Measurements from ENCODE around the gene MCTP1. TPM values are rescaled to one million over a fixed set of nuclear protein-coding genes. Genes with fewer than 3 reads are reported as not detected.

MCTP1 gene
- total RNA-seq, 1 donor from 2014 or later = 3.4 TPM

GRCh38 chr5:94857111-94857510 lies 427.8 kb downstream of the MCTP1 start:
- Mint-ChIP-seq H3K4me1 (ENCODE audit: low read depth) (no peaks in the 10 kb centered on the region), H3K4me3 (ENCODE audit: unreplicated experiment) (no peak overlapping the region), H3K36me3 (ENCODE audit: low read depth) (no peaks in the 10 kb centered on the region), H3K9me3 (ENCODE audit: low read depth) (no peaks in the 10 kb centered on the region), H3K27me3 (ENCODE audit: low read depth) (no peaks in the 10 kb centered on the region), H3K27ac (ENCODE audit: unreplicated experiment) (no peak overlapping the region)
- TF ChIP-seq, protein P1, sequence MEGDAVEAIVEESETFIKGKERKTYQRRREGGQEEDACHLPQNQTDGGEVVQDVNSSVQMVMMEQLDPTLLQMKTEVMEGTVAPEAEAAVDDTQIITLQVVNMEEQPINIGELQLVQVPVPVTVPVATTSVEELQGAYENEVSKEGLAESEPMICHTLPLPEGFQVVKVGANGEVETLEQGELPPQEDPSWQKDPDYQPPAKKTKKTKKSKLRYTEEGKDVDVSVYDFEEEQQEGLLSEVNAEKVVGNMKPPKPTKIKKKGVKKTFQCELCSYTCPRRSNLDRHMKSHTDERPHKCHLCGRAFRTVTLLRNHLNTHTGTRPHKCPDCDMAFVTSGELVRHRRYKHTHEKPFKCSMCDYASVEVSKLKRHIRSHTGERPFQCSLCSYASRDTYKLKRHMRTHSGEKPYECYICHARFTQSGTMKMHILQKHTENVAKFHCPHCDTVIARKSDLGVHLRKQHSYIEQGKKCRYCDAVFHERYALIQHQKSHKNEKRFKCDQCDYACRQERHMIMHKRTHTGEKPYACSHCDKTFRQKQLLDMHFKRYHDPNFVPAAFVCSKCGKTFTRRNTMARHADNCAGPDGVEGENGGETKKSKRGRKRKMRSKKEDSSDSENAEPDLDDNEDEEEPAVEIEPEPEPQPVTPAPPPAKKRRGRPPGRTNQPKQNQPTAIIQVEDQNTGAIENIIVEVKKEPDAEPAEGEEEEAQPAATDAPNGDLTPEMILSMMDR (IDR thresholded peaks at IDR 0.05) = no peak
- DNase-seq (ENCODE audit: low spot score) = no peak

DNA sequence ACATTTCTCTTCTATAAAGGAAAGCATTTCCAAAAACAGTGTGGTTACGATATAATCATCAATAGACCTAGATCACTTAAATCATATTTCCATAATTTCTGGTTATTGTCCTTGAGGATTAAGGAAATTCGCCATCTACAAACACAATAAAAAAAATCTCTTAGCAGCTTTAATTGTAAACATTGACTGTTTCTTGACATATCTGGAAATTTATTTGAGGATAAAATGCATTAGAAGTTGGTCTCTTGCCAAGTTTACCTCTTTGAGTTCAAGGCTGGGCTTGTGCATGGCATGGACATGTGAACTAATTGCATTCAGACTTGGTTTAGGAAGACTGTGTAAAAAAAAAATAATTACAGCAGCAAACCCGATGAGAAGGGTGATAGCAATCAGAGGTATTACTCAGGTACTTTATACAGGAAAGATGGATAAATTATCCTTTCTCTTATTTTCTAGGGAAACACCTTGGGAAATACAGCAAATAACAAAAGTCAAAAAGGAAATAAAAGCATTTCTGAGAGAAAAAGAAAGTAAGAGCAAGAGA lies 428.6 kb downstream of the MCTP1 start:
- Mint-ChIP-seq H3K4me3 (ENCODE audit: unreplicated experiment) (no peak overlapping the region), H3K27ac (ENCODE audit: unreplicated experiment) (no peak overlapping the region), H3K36me3 (ENCODE audit: low read depth) (no peaks in the 10 kb centered on the region), H3K27me3 (ENCODE audit: low read depth) (peaks cover under 1% of the 10 kb centered on the region), H3K9me3 (ENCODE audit: low read depth) (no peaks in the 10 kb centered on the region), H3K4me1 (ENCODE audit: low read depth) (no peaks in the 10 kb centered on the region)
- no peak for DNase-seq (ENCODE audit: low spot score)
- TF ChIP-seq, protein P1 (IDR thresholded peaks at IDR 0.05) = no peak

DNA sequence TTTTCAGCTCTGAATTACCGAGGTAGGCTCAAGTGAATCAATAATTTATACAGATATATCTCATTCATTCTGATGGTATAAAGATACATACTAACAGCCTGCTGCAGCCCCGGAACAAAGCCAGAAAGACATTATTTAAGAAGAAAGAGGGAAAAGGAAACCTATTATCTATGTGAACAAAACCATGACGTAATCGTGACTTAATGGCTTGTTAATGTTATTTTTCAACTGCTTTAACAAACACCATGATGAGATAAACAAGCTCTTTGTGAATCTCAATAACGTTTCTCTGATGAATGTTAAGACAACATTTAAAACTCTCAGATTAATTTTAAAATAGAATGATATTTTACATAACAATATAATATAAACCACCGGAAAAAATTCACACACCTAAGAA lies 429.4 kb downstream of the MCTP1 start:
- no peaks in the 10 kb centered on the region for H3K36me3 Mint-ChIP-seq (ENCODE audit: low read depth)
- no peak overlapping the region for H3K4me3 Mint-ChIP-seq (ENCODE audit: unreplicated experiment)
- no peak overlapping the region for H3K27ac Mint-ChIP-seq (ENCODE audit: unreplicated experiment)
- TF ChIP-seq, protein P1 (IDR thresholded peaks at IDR 0.05) = no peak
- peaks cover 3% of the 10 kb centered on the region for H3K27me3 Mint-ChIP-seq (ENCODE audit: low read depth)
- no peak for DNase-seq (ENCODE audit: low spot score)
- H3K9me3 Mint-ChIP-seq (ENCODE audit: low read depth) = no peaks in the 10 kb centered on the region
- H3K4me1 Mint-ChIP-seq (ENCODE audit: low read depth) = no peaks in the 10 kb centered on the region

DNA sequence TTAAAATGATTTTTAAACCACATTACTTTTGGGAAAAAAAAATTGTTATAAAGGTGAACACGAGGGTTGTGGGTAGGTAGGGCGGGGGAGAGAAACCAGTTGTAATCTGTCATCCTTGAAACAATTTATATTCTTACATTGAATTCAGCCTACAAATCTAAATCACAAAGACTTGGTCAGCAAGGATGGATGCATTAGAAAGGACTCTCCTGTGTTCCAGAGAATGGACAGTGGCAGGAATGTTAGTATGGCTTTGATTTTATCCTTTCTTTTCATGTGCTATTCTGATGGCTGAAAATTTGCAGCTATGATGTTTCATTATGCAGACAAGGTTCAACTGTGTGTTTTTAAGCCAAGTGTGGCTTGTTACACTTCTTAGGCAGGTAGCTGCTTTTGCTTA lies 431.8 kb downstream of the MCTP1 start:
- no peak for DNase-seq (ENCODE audit: low spot score)
- Mint-ChIP-seq H3K36me3 (ENCODE audit: low read depth) (no peaks in the 10 kb centered on the region), H3K27ac (ENCODE audit: unreplicated experiment) (no peak overlapping the region), H3K27me3 (ENCODE audit: low read depth) (peaks cover 4% of the 10 kb centered on the region), H3K4me1 (ENCODE audit: low read depth) (peaks cover 3% of the 10 kb centered on the region), H3K9me3 (ENCODE audit: low read depth) (no peaks in the 10 kb centered on the region), H3K4me3 (ENCODE audit: unreplicated experiment) (no peak overlapping the region)
- TF ChIP-seq, protein P1 (IDR thresholded peaks at IDR 0.05) = no peak

DNA sequence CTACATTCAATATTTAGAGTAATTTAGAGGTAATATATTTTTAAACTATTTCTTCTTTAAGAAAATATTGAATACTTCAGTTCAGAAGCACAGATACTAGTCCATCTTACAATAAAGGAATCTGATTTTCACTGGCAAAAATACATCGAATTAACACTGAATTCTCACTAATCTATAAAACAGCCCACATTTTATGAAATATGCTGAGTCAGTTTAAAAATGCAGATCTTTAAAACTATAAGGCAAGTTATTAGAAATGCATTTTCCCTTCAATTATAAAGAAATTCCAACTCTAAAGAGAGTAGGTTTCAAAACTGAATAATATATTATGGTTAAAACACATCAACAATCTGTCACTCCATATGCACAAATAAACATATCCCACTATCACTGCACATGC lies 433.9 kb downstream of the MCTP1 start:
- TF ChIP-seq, protein P1 (IDR thresholded peaks at IDR 0.05) = no peak
- Mint-ChIP-seq H3K27ac (ENCODE audit: unreplicated experiment) (no peak overlapping the region), H3K4me3 (ENCODE audit: unreplicated experiment) (no peak overlapping the region), H3K4me1 (ENCODE audit: low read depth) (peaks cover 3% of the 10 kb centered on the region), H3K27me3 (ENCODE audit: low read depth) (peaks cover 5% of the 10 kb centered on the region), H3K36me3 (ENCODE audit: low read depth) (no peaks in the 10 kb centered on the region), H3K9me3 (ENCODE audit: low read depth) (no peaks in the 10 kb centered on the region)
- DNase-seq (ENCODE audit: low spot score) = no peak
